Transverse colon (tissue), 4 donors: Measurements from ENCODE around the gene P2RY2. TPM values are rescaled to one million over a fixed set of nuclear protein-coding genes. Genes with fewer than 3 reads are reported as not detected.
A peak's percentile ranks its signal among the peaks of the same experiment; 100 is the strongest.

ENCODE experiments used
- DNase-seq: peaks from one replicate; pipeline ENCODE4 v3.0.0-alpha.2; 2019
- H3K27ac ChIP-seq, 4 donors: fragments of 200-600 bp; sonication (generic); 2 replicates each; pipeline ENCODE4 v1.5.1; 2016 to 2018; ENCODE audit warnings: inconsistent platforms in 4 of 4
- H3K27me3 ChIP-seq: fragments of 200-600 bp; sonication (generic); 2 replicates; pipeline ENCODE4 v1.5.1; 2017; ENCODE audit warnings: inconsistent platforms
- H3K36me3 ChIP-seq, 4 donors: fragments of 200-600 bp; sonication (generic); 2 replicates each; pipeline ENCODE4 v1.5.1; 2017 to 2019; ENCODE audit warnings: inconsistent platforms in 4 of 4
- H3K4me1 ChIP-seq, 4 donors: fragments of 200-600 bp; sonication (generic); 2 replicates each; pipeline ENCODE4 v1.5.1; 2017 to 2020; ENCODE audit warnings: inconsistent platforms in 4 of 4
- H3K4me3 ChIP-seq, 4 donors: fragments of 200-600 bp; sonication (generic); 1 replicate in 1 of 4; 2 replicates in 3 of 4; pipeline versions ENCODE4 v1.5.1 to v1.6.1; 2017 to 2019; ENCODE audit warnings: inconsistent platforms in 4 of 4
- H3K9me3 ChIP-seq, 2 donors: fragments of 200-600 bp; sonication (generic); 2 replicates each; pipeline ENCODE4 v1.5.1; 2017 to 2019; ENCODE audit warnings: inconsistent platforms in 2 of 2
- CTCF ChIP-seq, 5 experiments: fragments of 200-600 bp in 3 of 5; fragments of 450-650 bp in 2 of 5; sonication (generic) in 3 of 5; IDR thresholded peaks; 1 replicate in 2 of 5; 2 replicates in 3 of 5; pipeline ENCODE4 v1.5.1; 2016 to 2017; ENCODE audit warnings: antibody characterized with exemption in 5 of 5, inconsistent platforms in 3 of 5, mild to moderate bottlenecking in 2 of 5, moderate library complexity in 1 of 5
- EP300 ChIP-seq: sonication (generic); formaldehyde crosslinking; IDR thresholded peaks from one replicate; pipeline ENCODE4 v1.6.1; 2017; ENCODE audit warnings: antibody characterized with exemption, low read depth
- POLR2A ChIP-seq: fragments of 450-650 bp; IDR thresholded peaks from one replicate; pipeline ENCODE4 v1.6.1; 2016; ENCODE audit warnings: antibody characterized with exemption, mild to moderate bottlenecking, moderate library complexity
- POLR2AphosphoS5 ChIP-seq, 3 donors: sonication (generic); formaldehyde crosslinking; IDR thresholded peaks; one replicate each; pipeline ENCODE4 v1.6.1; 2016; ENCODE audit warnings: antibody characterized with exemption in 3 of 3
- WGBS, 2 donors: methylation state at CpG; one replicate each; pipeline ENCODE4 v1.1.5; 2018; ENCODE audit warnings: low coverage in 1 of 2; 5-methylcytosine and 5-hydroxymethylcytosine counted together
- in situ Hi-C, 4 donors: fragments of 200-750 bp; cut with MboI; loops; one replicate each; pipeline versions ENCODE4 v1.15.0 to v1.15.1; 2017; ENCODE audit warnings: low sequenced_read_pairs in 3 of 4, low pct_ligation_motif_present in 1 of 4, low pct_unique_long_range_greater_than_20kb in 1 of 4
- intact Hi-C: fragments of 100-400 bp; cut with DNase I; formaldehyde crosslinking; loops from one replicate; pipeline ENCODE4 v1.15.1; 2023; ENCODE audit warnings: low total_unique reads
- total RNA-seq, 4 donors: library from RNA; depleted of rRNA; stranded (reverse); fragments of >200 nt; gene quantifications; one replicate each; pipeline ENCODE4 v1.1.0, GENCODE V29; 2016

The P2RY2 gene
- total RNA-seq, 4 donors from 2014 or later = 8.6 to 21.4 (median 12.6) TPM

GRCh38 chr11:73257342-73258103, 39.4 kb downstream of the P2RY2 start:
- no peaks in the 10 kb centered on the region for H3K9me3 ChIP-seq
- no peak for DNase-seq
- peak overlapping the region in 1 of 4 donors; percentile 23 for H3K27ac ChIP-seq
- TF ChIP-seq POLR2AphosphoS5 (IDR thresholded peaks at IDR 0.05) = no peak
- no peak for TF ChIP-seq EP300
- no peak for TF ChIP-seq CTCF (IDR thresholded peaks at IDR 0.05)
- TF ChIP-seq POLR2A = no peak
- H3K4me3 ChIP-seq = no peak overlapping the region
- H3K36me3 ChIP-seq = no peaks in the 10 kb centered on the region
- in situ Hi-C loops = no loop called here
- intact Hi-C loops = no loop called here
- peaks cover under 1% of the 10 kb centered on the region for H3K27me3 ChIP-seq
- H3K4me1 ChIP-seq = peaks cover 0 to 8% (median 2%) of the 10 kb centered on the region in 4 donors
- 80 to 84% methylated on average over 1 to 6 of the region's 6 CpGs for WGBS, 2 donors

GRCh38 chr11:73258104-73259035, 40.3 kb downstream of the P2RY2 start:
- H3K27me3 ChIP-seq = peaks cover 9% of the 10 kb centered on the region
- no peaks in the 10 kb centered on the region for H3K36me3 ChIP-seq
- no peak overlapping the region for H3K4me3 ChIP-seq
- DNase-seq = no peak
- H3K27ac ChIP-seq = no peak overlapping the region
- intact Hi-C loops = no loop called here
- in situ Hi-C loops = no loop called here
- WGBS, 2 donors = 90% methylated on average over 7 of the region's 7 CpGs; no CpG with 5 or more reads in 1 of the 2 donors
- H3K4me1 ChIP-seq = peaks cover 0 to 8% (median 2%) of the 10 kb centered on the region in 4 donors
- TF ChIP-seq EP300 (no peak), CTCF (IDR thresholded peaks at IDR 0.05) (no peak)
- no peaks in the 10 kb centered on the region for H3K9me3 ChIP-seq

GRCh38 chr11:73259406-73260126, 41.5 kb downstream of the P2RY2 start:
- H3K27me3 ChIP-seq = peaks cover 21% of the 10 kb centered on the region
- peaks cover 0 to 8% (median 7%) of the 10 kb centered on the region in 4 donors for H3K4me1 ChIP-seq
- no peaks in the 10 kb centered on the region for H3K9me3 ChIP-seq
- DNase-seq = no peak
- H3K4me3 ChIP-seq = no peak overlapping the region
- no peaks in the 10 kb centered on the region for H3K36me3 ChIP-seq
- WGBS, 2 donors = 96% methylated on average over 3 of the region's 3 CpGs; no CpG with 5 or more reads in 1 of the 2 donors
- H3K27ac ChIP-seq = no peak overlapping the region
- in situ Hi-C loops (no loop called here), intact Hi-C loops (no loop called here)
- TF ChIP-seq POLR2AphosphoS5 (IDR thresholded peaks at IDR 0.05) = no peak
- TF ChIP-seq POLR2A = no peak
- TF ChIP-seq EP300 = no peak
- TF ChIP-seq CTCF (IDR thresholded peaks at IDR 0.05) = no peak

GRCh38 chr11:73260127-73260457, 42.0 kb downstream of the P2RY2 start:
- Histone ChIP-seq H3K4me1 (peaks cover 0 to 9% (median 7%) of the 10 kb centered on the region in 4 donors), H3K36me3 (no peaks in the 10 kb centered on the region), H3K4me3 (no peak overlapping the region), H3K27ac (no peak overlapping the region), H3K9me3 (no peaks in the 10 kb centered on the region), H3K27me3 (peaks cover 26% of the 10 kb centered on the region)
- intact Hi-C loops = no loop called here
- in situ Hi-C loops = no loop called here
- DNase-seq = no peak
- no peak for TF ChIP-seq EP300
- no peak for TF ChIP-seq POLR2A
